ENCODE measurements around the gene SIGLEC9. TPM values are rescaled to one million over a fixed set of nuclear protein-coding genes. Genes with fewer than 3 reads are reported as not detected.

Gene SIGLEC9
- total RNA-seq (2014; rRNA removed; shearing (Covaris generic)) = not detected in 2 replicates
- polyA plus RNA-seq (2016; fragmentation: Nextera tagmentation; extraction: Ambion mirVana) = not detected in 2 replicates

- no peak for TF ChIP-seq EZH2phosphoT487 (IDR thresholded peaks at IDR 0.05; ENCODE audit: insufficient read depth, low read depth)
- TF ChIP-seq EZH2 (IDR thresholded peaks at IDR 0.05; ENCODE audit: insufficient read depth, poor library complexity, severe bottlenecking) = no peak
- Histone ChIP-seq H3K9me3 (ENCODE audit: low read depth) (no peaks in the 10 kb centered on the region), H3K4me2 (ENCODE audit: unreplicated experiment) (no peak within 1 kb of the TSS), H3K79me2 (ENCODE audit: insufficient read depth) (no peaks in the 10 kb centered on the region), H3K4me3 (no peak within 1 kb of the TSS), H3K27me3 (replicated peaks; ENCODE audit: insufficient read depth) (no peaks in the 10 kb centered on the region), H3K4me1 (ENCODE audit: insufficient read depth) (no peaks in the 10 kb centered on the region), H4K20me1 (ENCODE audit: insufficient read depth) (no peaks in the 10 kb centered on the region), H3K27ac (no peak within 1 kb of the TSS), H3F3A (ENCODE audit: insufficient read depth) (no peaks in the 10 kb centered on the region), H2AFZ (no peak within 1 kb of the TSS), H3K9ac (no peak within 1 kb of the TSS), H3K36me3 (ENCODE audit: low read depth) (no peaks in the 10 kb centered on the region), H3K9me2 (ENCODE audit: insufficient read depth) (no peaks in the 10 kb centered on the region)
- DNase-seq = no peak
- 44 to 51% methylated on average over 14 of the region's 14 CpGs for WGBS, 2 experiments (ENCODE audit: low coverage in 1 of 2, low lambda C conversion rate in 2 of 2, missing lambda C conversion rate in 2 of 2)
- in situ Hi-C loops (cut with MboI) = no loop called here
Measured at GRCh38 chr19:51124729-51125128, at the start of gene SIGLEC9. TSS of gene SIGLEC9 (plus strand) at chr19:51124906. CDS start at chr19:51124975, 69 bp downstream.

- Histone ChIP-seq H3K79me2 (ENCODE audit: insufficient read depth) (no peaks in the 10 kb centered on the region), H3K4me1 (ENCODE audit: insufficient read depth) (no peaks in the 10 kb centered on the region), H3F3A (ENCODE audit: insufficient read depth) (no peaks in the 10 kb centered on the region), H3K9me2 (ENCODE audit: insufficient read depth) (no peaks in the 10 kb centered on the region), H3K36me3 (ENCODE audit: low read depth) (no peaks in the 10 kb centered on the region), H3K4me2 (ENCODE audit: unreplicated experiment) (no peak overlapping the region), H3K9me3 (ENCODE audit: low read depth) (no peaks in the 10 kb centered on the region), H2AFZ (no peak overlapping the region), H4K20me1 (ENCODE audit: insufficient read depth) (no peaks in the 10 kb centered on the region), H3K9ac (no peak overlapping the region), H3K27ac (no peak overlapping the region), H3K4me3 (no peak overlapping the region), H3K27me3 (replicated peaks; ENCODE audit: insufficient read depth) (no peaks in the 10 kb centered on the region)
- TF ChIP-seq EZH2phosphoT487 (IDR thresholded peaks at IDR 0.05; ENCODE audit: insufficient read depth, low read depth) = no peak
- TF ChIP-seq EZH2 (IDR thresholded peaks at IDR 0.05; ENCODE audit: insufficient read depth, poor library complexity, severe bottlenecking) = no peak
- DNase-seq = no peak
- 42 to 52% methylated on average over 5 of the region's 5 CpGs for WGBS, 2 experiments (ENCODE audit: low coverage in 1 of 2, low lambda C conversion rate in 2 of 2, missing lambda C conversion rate in 2 of 2)
- in situ Hi-C loops (cut with MboI) = no loop called here
Measured at GRCh38 chr19:51075998-51076397, 48.7 kb upstream of the SIGLEC9 start.

GRCh38 chr19:51076631-51077213 lies 48.0 kb upstream of the SIGLEC9 start:
- H3K9me2 ChIP-seq (ENCODE audit: insufficient read depth) = no peaks in the 10 kb centered on the region
- in situ Hi-C loops (cut with MboI) = no loop called here
- H3K36me3 ChIP-seq (ENCODE audit: low read depth) = no peaks in the 10 kb centered on the region
- 57 to 61% methylated on average over 14 of the region's 14 CpGs for WGBS, 2 experiments (ENCODE audit: low coverage in 1 of 2, low lambda C conversion rate in 2 of 2, missing lambda C conversion rate in 2 of 2)
- no peak overlapping the region for H3K4me2 ChIP-seq (ENCODE audit: unreplicated experiment)
- no peaks in the 10 kb centered on the region for H3F3A ChIP-seq (ENCODE audit: insufficient read depth)
- DNase-seq = no peak
- H2AFZ ChIP-seq = no peak overlapping the region
- no peaks in the 10 kb centered on the region for H3K4me1 ChIP-seq (ENCODE audit: insufficient read depth)
- H4K20me1 ChIP-seq (ENCODE audit: insufficient read depth) = no peaks in the 10 kb centered on the region
- no peaks in the 10 kb centered on the region for H3K9me3 ChIP-seq (ENCODE audit: low read depth)
- no peaks in the 10 kb centered on the region for H3K79me2 ChIP-seq (ENCODE audit: insufficient read depth)
- no peak overlapping the region for H3K4me3 ChIP-seq
- no peaks in the 10 kb centered on the region for H3K27me3 ChIP-seq (replicated peaks; ENCODE audit: insufficient read depth)
- no peak overlapping the region for H3K9ac ChIP-seq
- TF ChIP-seq EZH2 (IDR thresholded peaks at IDR 0.05; ENCODE audit: insufficient read depth, poor library complexity, severe bottlenecking) (no peak), EZH2phosphoT487 (IDR thresholded peaks at IDR 0.05; ENCODE audit: insufficient read depth, low read depth) (no peak)
- H3K27ac ChIP-seq = no peak overlapping the region

DNA sequence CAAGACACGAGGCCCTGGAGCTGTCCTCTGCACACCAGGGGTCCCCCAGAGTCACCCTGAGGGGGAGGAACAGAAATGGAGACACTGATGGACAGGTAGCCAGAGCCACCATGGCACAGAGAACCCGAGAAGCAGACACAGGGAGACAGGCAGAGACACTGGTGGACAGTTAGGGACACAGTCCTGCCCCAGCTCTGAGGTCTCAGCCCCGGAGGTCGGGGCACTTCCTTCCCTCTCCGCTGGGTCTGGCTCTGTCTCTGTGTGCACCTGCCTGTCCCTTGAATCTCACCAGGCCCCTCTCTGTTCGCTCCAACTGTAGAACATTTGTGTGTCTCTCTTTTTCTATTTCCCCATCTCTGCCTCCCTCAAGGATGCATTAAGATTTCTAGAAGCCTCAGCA lies 46.6 kb upstream of the SIGLEC9 start:
- H3K4me2 ChIP-seq (ENCODE audit: unreplicated experiment) = no peak overlapping the region
- H3K27ac ChIP-seq = no peak overlapping the region
- H3K79me2 ChIP-seq (ENCODE audit: insufficient read depth) = no peaks in the 10 kb centered on the region
- in situ Hi-C loops (cut with MboI) = no loop called here
- H3K4me3 ChIP-seq = no peak overlapping the region
- H3F3A ChIP-seq (ENCODE audit: insufficient read depth) = no peaks in the 10 kb centered on the region
- H2AFZ ChIP-seq = no peak overlapping the region
- 44 to 50% methylated on average over 5 to 6 of the region's 6 CpGs for WGBS, 2 experiments (ENCODE audit: low coverage in 1 of 2, low lambda C conversion rate in 2 of 2, missing lambda C conversion rate in 2 of 2)
- TF ChIP-seq EZH2 (IDR thresholded peaks at IDR 0.05; ENCODE audit: insufficient read depth, poor library complexity, severe bottlenecking) (no peak), EZH2phosphoT487 (IDR thresholded peaks at IDR 0.05; ENCODE audit: insufficient read depth, low read depth) (no peak)
- no peaks in the 10 kb centered on the region for H3K27me3 ChIP-seq (replicated peaks; ENCODE audit: insufficient read depth)
- H3K9me3 ChIP-seq (ENCODE audit: low read depth) = no peaks in the 10 kb centered on the region
- H3K9me2 ChIP-seq (ENCODE audit: insufficient read depth) = no peaks in the 10 kb centered on the region
- no peak for DNase-seq
- H4K20me1 ChIP-seq (ENCODE audit: insufficient read depth) = no peaks in the 10 kb centered on the region
- H3K9ac ChIP-seq = no peak overlapping the region
- H3K36me3 ChIP-seq (ENCODE audit: low read depth) = no peaks in the 10 kb centered on the region
- H3K4me1 ChIP-seq (ENCODE audit: insufficient read depth) = no peaks in the 10 kb centered on the region

Measured in GM23248 (cell line).